ENCODE data around the gene APP. TPM values are rescaled to one million over a fixed set of nuclear protein-coding genes. Genes with fewer than 3 reads are reported as not detected.

Gene APP
- total RNA-seq = 624 and 823 TPM in 2 replicates

GRCh38 chr21:26170471-26171257 lies at the start of gene APP:
Gene APP, minus strand, starts transcription at chr21:26170770. Its CDS starts 150 bp downstream, at chr21:26170620.

Small RNAs within 50 kb of the gene (small RNA-seq; reads per million reads assigned to genes)
- not detected for gene RNU6-123P
- gene RNU6-926P = not detected

All from hair follicle dermal papilla cell (primary cell).